HG03196 (cell line): Measurements from ENCODE around the gene TBC1D32.
"Not testable (repeated sequence)": the region's sequence is repeated elsewhere in the genome, so short reads cannot be mapped to it uniquely, and the experiment has no call there.

Source experiments
- ATAC-seq: cut with Tn5 transposase; IDR thresholded peaks from one replicate; pipeline ENCODE4 v1.9.1; 2021; ENCODE audit not compliant: unreplicated experiment

TBC1D32 gene

DNA sequence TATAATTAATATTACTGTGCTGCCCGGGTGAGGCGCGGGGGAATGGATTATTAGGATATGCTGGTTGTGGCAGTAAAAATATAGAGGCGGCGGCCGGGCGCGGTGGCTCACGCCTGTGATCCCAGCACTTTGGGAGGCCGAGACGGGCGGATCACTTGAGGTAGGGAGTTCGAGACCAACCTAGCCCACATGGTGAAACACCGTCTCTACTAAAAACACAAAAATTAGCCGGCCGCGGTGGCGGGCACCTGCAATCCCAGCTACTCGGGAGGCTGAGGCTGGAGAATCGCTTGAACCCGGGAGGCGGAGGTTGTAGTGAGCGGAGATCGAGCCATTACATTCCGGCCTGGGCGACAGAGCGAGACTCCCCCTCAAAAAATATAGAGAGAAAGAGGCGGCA is 586 bp downstream of the TBC1D32 start:
- ATAC-seq, result not testable (repeated sequence)

DNA sequence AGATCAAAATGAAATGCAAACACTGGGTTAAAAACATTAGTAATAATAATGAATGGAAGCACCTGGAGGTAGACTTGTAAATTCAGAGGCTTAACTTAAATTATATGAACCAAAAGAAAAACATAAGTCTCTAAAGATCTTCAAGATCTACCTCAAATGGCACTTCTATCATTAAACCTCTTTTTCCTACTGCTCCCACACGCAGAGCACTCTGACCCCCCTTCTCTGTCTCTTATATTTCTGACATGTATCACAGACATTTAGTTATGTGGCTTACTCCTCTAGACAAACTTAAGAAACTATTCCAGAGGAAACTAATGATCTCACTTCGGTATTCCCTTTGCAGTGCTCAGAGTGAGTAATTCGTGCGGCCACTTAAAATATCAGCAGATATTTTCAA is 1.1 kb downstream of the TBC1D32 start:
- no peak for ATAC-seq

DNA sequence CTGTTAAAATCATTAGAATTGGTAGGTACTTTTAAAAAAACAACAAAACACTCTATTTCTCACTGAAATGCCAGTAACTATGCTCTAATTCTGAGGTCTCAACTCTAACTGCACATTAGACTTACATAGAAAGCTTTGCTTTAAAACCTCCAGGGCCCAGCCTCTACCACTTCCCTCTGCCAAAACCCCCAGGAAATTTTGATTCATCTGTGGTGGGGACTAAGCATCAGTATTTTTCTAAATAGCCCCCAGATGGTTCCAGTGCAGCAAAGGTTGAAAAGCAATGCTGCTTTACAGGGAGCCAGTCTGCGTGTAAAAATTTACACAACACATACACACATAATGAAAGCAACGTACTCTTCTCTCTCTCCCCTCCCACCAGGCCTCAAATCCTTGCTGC is 3.8 kb downstream of the TBC1D32 start:
- ATAC-seq, result no peak

DNA sequence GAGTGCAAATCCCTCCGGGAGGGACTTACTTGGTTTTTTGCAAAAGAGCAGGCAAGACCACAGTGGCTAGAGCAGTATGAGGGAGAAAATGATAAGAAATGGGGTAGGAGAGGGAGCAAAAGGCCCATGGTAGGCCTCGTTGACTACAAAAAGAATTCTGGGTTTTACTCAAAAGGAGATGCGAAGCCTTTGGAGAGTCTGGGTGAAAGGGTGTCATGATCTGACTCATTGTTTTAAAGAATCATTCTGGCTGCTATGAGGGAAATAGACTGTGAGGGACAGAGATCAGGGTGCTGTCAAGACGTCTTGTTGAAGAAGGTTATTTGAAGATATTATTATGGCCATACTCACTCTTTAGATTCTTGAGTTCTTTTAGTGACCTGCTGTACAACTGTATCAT is 13.0 kb downstream of the TBC1D32 start:
- ATAC-seq, result no peak

DNA sequence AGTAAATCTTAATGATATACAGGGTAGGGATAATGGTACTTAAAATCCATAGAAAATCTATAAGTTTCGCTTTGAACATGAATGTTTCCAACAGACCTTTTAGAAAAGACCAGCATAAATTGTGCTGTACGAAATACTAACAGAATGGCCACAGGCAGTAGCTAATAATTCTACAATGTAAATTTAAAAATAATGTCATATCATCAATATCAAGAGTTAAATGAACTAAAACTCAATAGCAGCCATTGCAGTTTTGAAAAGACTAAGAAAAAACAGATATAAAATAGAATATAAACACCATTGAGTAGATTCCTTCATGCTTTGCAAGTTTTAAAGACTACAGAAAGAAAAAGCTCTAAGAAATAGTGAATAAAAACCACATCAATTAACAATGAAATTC is 14.7 kb downstream of the TBC1D32 start:
- no peak for ATAC-seq

DNA sequence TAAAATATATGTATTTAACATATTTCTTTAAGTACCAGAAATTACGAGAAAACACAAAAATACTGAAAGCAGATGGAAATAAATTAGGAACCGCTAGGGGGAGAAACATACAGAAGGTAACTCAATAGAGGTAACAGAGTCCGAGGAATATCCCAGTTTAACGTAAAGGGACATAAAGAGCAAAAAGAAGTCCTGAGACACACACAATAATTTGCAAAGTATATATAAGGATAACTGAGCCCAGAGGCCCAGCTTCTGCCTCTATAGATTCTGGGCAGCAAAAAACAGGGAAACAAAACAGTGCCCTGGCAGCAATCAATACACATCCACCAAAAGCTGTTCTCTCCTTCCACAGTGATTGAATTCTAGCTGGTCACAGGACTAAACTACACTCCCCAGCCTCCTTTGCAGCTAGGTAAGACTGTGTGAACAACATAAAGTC is 15.1 kb downstream of the TBC1D32 start:
- ATAC-seq, result no peak

DNA sequence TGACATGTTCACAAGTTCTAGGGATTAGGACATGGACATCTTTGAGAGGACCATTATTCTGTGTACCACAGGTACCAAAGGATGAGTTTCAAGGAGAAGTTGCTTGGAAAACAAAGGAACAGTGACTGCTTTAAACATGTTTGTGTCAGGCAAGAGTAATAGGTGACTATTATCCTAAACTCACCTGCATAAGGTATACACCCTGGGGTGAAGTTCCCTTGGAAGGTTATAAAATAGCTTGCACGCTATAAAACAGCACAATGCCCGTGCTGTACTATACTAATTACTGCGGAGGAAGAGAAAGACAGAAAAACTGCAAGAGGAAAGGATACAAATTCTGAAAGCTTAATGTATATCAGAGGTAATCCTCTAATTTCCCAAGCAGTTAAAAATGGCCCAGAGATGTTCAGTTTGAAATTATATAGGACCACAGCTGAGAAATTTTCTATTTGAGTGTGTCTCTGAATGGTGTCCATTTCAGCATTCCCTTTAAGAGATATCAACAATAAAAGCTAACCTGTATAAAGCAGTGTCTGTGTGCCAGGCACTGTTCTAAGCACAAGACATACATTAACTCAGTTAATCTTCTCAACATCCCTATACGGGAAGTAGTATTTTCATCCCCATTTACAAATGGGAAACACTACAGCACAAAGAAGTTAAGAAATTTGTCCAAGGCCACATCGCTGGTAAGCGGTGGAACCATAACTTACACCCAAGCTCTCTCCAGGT is 19.7 kb downstream of the TBC1D32 start:
- ATAC-seq, result no peak

DNA sequence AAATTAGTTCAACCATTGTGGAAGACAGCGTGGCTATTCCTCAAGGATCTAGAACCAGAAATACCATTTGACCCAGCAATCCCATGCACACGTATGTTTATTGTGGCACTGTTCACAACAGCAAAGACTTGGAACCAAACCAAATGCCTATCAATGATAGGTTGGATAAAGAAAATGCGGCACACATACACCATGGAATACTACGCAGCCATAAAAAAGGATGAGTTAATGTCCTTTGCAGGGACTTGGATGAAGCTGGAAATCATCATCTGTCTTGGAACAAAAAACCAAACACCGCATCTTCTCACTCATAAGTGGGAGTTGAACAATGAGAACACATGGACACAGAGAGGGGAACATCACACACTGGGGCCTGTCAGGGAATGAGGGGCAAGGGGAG is 22.5 kb downstream of the TBC1D32 start:
- ATAC-seq, result not testable (repeated sequence)

DNA sequence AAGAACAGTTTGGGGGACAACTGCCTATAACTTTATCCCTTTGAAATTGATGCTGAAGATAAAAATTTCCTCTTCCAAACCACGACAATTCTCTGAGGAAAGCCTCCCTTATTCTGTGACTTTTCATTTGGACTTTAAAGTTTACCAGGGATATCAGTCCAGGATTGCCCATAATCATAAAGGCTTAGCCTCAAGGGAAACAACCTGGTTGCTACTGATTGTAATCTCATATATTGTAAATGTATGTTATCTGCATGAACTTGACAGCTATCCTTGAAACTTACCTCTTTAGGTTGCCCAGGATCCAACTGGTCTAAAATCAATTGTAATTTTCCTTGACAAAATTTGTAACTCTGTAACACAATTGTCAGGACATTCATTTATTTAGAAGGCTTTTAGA is 23.8 kb downstream of the TBC1D32 start:
- ATAC-seq, result no peak

DNA sequence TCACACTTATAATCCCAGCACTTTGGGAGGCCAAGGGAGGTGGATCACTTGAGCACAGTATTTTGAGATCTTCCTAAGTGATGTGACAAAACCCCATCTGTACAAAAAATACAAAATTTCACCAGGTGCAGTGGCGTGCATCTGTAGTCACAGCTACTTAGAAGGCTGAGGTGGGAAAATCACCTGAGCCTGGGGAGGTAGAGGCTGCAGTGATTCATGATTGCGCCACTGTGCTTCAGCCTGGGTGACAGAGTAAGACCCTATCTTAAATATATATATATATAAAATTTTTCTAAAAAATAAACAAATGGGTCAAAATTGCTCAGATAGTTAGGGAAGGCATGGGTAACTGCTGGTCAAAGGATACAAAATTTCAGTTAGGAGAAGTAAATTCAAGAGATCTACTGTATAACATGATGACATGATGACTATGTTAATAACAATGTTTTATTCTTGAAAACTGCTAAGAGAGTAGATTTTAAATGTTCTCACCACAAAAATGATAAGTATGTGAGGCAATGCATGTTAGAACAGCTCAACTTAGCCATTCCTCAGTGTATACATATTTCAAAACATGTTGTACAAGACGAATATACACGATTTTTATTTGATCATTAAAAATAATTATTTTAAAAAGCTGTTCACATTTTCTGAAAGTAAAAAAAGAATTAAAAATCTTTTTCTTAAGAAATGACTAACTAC is 24.4 kb downstream of the TBC1D32 start:
- ATAC-seq, result no peak

DNA sequence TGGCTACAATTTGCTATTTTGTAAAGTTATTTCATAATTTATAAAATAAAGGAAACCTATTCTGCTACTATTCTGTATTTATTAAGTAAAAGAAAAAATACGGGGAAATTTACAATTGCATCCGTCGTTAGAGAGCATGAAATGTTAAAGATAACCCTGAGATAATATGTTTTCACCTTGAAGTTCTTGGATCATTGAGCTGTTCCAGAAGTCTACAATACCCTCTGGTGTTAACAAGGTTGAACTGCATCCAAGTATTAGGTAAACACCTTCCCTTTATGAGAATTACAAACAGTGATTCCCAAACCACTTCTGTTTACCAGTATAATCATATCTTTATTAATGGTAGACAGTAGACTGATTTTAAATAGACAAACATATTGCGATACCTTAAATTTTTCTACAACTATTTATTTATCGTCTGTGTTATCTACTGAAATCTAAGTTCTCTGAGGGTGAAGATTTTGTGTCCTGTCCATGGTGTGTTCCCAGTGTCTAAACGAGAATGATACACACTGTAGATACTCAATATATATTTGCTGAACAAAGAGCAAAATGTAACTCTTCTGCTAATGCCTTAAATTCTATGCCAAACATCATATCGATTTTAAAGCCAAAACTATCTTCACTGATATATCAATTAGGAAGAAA is 28.2 kb downstream of the TBC1D32 start:
- ATAC-seq, result peak; percentile 74

DNA sequence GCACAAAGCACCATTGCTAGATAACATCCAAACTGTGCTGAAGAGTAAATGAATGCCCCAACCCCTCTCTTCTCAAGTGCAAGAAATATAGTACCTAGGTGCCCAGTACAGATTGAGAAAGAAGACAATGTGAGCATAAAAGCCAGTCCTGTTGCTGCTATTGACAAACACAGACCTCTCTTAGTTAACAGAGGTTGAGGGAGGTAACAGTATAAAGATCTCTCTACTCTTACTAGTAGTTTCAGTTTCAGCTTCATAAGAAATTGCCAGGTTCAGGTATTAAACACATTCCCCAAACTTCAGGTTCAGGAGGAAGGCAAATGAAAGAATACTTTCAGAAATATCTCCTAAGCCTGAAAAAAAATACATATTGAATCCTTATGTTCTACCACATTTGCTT is 31.4 kb downstream of the TBC1D32 start:
- ATAC-seq, result no peak

DNA sequence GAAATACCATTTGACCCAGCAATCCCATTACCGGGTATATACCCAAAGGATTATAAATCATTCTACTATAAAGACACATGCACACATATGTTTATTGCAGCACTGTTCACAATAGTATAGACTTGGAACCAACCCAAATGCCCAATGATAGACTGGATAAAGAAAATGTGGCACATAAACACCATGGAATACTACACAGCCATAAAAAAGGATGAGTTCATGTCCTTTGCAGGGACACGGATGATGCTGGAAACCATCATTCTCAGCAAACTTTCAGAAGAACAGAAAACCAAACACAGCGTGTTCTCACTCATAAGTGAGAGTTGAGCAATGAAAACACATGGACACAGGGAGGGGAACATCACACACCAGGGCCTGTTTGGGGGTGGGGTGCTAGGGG is 33.1 kb downstream of the TBC1D32 start:
- ATAC-seq, result not testable (repeated sequence)

DNA sequence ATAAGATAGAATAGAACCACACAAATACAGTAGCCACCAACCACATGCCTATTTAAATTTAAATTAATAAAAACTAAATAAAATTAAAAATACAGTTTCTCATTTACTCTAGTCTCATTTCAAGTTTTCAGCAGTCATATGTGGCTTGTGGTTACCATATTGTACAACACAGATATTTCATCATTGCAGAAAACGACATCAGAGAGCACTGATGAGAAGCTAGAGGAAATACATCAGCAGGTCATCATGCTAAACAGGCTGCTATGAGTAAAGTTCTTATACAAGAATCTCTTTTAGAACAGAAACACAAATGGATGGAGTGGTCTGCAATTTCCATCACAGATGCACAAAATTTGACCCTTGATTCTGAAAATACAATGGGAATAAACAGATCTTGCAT is 36.6 kb downstream of the TBC1D32 start:
- ATAC-seq, result no peak

DNA sequence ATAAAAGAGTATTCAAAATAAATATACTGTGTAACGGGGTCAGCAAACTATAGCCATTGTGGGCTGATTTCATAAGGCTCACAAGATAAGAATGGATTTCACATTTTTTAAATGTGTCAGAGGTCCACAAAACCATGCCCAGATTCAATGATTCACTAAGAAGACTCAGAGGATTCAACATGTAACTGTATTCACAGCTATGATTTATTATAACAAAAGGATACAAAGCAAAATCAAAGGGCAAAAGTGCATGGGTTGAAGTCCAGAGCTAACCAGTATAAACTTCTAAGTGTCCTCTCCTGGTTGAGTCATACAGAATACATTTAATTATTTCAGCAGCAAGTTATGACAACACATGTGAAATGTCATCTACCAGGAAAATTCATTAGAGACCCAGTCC is 49.2 kb downstream of the TBC1D32 start:
- ATAC-seq, result no peak

DNA sequence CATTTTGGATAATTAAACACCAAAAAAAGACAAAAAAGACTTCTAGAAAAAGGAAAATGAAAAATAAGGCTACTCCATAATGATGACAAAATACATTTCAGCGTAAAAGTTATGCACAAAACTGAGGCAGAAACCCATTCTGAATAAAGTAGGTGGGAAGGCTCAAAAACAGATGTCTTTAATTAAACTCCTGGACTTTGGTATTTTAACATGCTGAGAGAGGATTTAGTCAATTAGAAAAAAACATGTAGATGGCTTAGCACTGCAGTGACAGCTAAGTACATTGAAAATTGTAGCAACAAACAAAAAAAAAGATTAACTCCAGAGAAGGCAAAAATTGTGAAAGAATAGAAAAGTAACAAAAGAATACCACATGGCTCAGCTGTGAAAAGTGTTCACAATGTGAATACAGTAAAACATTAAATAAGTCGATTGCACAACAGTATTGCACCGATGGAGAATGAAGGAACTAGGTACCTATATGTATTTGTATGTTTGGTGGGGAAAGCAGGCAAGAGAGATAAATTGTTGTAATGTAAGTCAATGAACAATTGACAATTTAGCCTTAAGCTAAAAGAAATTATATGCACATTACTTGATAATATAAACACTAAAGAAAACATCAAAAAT is 59.5 kb downstream of the TBC1D32 start:
- ATAC-seq, result no peak

DNA sequence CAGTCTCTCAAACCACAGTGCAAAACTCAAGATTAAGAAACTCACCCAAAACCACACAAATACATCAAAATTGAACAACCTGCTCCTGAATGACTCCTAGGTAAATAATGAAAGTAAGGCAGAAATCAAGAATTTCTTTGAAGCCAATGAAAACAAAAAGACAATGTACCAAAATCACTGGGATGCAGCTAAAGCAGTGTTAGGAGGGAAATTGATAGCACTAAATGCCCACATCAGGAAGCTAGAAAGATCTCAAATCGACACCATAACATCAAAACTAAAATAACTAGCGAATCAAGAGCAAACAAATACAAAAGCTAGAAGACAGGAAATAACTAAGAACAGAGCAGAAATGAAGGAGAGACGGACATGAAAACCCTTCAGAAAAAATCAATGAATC is 70.5 kb downstream of the TBC1D32 start:
- ATAC-seq, result no peak

DNA sequence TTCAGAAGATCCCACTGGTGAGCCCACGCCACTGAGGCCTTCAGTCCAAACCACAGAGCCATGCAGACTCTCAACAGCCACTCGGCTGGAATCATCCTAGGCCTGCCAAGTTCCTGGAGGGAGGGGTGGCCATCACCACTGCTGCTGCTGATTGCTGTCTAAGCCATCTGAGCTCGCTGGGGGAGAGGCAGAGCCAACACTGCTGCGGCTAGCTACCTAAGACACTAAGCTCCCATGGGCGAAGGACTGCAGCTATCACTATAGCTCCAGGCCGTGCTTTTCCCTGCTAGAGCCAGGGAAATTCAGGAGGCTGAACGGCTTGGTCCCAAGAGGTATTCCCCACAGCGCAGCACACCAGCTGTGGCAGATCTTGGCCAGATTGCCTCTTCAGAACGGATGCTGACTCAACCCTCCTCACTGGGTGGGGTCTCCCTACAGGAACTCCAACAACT is 73.6 kb downstream of the TBC1D32 start:
- ATAC-seq, result no peak

DNA sequence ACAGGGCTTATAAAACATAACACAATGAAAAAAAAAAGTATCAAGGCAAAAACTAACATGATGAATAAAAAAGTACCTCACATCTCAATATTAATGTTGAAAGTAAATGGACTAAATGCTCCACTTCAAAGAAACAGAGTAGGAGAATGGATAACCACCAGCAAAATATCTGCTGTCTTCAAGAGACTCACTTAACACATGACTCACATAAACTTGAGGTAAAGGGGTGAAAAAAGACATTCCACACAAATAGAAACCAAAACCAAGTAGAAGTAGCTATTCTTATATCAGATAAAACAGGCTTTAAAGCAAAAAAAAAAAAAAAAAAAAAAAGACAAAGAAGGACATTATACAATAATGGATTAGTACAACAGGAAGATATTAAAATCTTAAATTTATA is 86.9 kb downstream of the TBC1D32 start:
- no peak for ATAC-seq

DNA sequence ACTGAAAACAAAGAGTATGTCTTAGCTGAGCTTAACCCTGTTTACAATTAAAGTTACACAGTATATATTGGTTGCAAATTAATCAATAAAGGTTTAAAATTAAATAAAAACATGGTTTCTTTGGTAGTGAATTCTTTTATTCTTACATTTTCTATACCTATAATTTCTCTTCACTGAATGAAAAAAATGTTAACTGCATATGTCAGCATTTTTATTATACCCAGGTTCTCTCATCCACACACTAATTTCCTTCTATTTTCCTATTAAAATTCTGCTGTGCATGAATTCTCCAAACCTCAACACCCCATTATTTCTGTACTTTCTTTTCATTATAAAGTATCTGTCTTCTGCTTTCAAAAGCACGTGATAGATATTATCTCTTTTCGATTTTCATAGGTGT is 91.9 kb downstream of the TBC1D32 start:
- ATAC-seq, result no peak

DNA sequence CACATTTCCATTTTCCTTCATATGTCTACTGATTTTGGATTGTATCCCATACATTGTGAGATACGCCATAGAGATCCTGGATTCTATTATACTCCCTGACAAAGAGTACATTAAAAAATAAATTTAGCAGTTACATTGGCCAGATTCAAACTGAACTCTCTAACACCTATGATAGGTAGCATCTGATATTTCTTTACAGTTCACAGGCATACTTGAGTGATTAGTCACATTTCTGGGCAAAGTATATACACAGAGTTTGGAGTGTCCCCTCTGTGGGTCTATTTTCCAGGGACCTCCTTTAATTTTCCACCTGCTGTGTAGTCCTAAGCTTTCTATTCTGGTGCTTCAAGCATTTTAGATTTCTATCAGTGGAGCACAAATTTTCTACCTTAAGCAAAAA is 96.4 kb downstream of the TBC1D32 start:
- ATAC-seq, result no peak

DNA sequence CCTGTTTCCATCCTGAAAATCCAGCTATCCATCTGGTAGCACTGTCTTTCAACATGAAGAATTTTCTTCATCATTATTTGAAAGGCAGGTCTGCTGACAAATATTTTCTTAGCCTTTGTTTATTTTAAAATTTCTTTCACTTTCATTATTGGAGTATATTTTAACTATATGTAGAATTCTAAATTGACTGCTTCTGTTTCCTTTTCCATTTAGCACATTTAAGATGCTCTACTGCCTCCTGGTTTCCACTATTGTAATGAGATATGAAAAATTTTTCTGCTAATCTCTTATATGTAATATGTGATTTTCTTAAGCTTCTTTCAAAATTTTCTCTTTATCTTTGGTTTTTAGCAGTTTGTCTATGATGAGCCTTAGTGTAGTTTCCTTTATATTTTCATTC is 97.3 kb downstream of the TBC1D32 start:
- ATAC-seq, result no peak
